Ascending aorta (tissue), 2 donors: Measurements from ENCODE around the gene PPP1R27. TPM values are rescaled to one million over a fixed set of nuclear protein-coding genes. Genes with fewer than 3 reads are reported as not detected.
"Not testable (repeated sequence)": the region's sequence is repeated elsewhere in the genome, so short reads cannot be mapped to it uniquely, and the experiment has no call there.

Experiments used
- DNase-seq, 2 donors: peaks; one replicate each; pipeline ENCODE4 v3.0.0-alpha.2; 2019; ENCODE audit warnings: low spot score in 2 of 2
- H3K27ac ChIP-seq, 2 donors: fragments of 200-600 bp; sonication (generic); one replicate each; pipeline ENCODE4 v1.5.1; 2016 to 2017; ENCODE audit warnings: mild to moderate bottlenecking in 1 of 2
- H3K27me3 ChIP-seq: fragments of 200-600 bp; sonication (generic); one replicate; pipeline ENCODE4 v1.5.1; 2017
- H3K36me3 ChIP-seq, 2 donors: fragments of 200-600 bp; sonication (generic); one replicate each; pipeline ENCODE4 v1.5.1; 2016
- H3K4me1 ChIP-seq, 2 donors: fragments of 200-600 bp; sonication (generic); one replicate each; pipeline ENCODE4 v1.5.1; 2016 to 2017; ENCODE audit warnings: mild to moderate bottlenecking in 1 of 2
- H3K4me3 ChIP-seq, 2 donors: fragments of 200-600 bp; sonication (generic); one replicate each; pipeline ENCODE4 v1.5.1; 2016 to 2017; ENCODE audit warnings: mild to moderate bottlenecking in 1 of 2
- H3K9me3 ChIP-seq, 2 donors: fragments of 200-600 bp; sonication (generic); one replicate each; pipeline ENCODE4 v1.5.1; 2016
- CTCF ChIP-seq, 3 experiments: fragments of 200-600 bp in 2 of 3; fragments of 450-650 bp in 1 of 3; sonication (generic) in 2 of 3; IDR thresholded peaks; one replicate each; pipeline ENCODE4 v1.5.1; 2016 to 2019; ENCODE audit warnings: antibody characterized with exemption in 3 of 3, mild to moderate bottlenecking in 1 of 3, moderate library complexity in 1 of 3
- intact Hi-C: fragments of 100-400 bp; cut with DNase I; formaldehyde crosslinking; loops from one replicate; pipeline ENCODE4 v1.15.1; 2023
- total RNA-seq: library from RNA; depleted of rRNA; stranded (reverse); fragments of >200 nt; gene quantifications from one replicate; pipeline ENCODE4 v1.1.0, GENCODE V29; 2016

PPP1R27 gene
- total RNA-seq, 1 donor from 2014 or later, result not detected

- no peaks in the 10 kb centered on the region for H3K27me3 ChIP-seq
- H3K27ac ChIP-seq, result no peak overlapping the region
- H3K36me3 ChIP-seq, result peaks cover 53 to 57% of the 10 kb centered on the region in 2 donors
- DNase-seq, result no peak
- H3K9me3 ChIP-seq, result no peaks in the 10 kb centered on the region
- no peak for TF ChIP-seq CTCF (IDR thresholded peaks at IDR 0.05)
- no peaks in the 10 kb centered on the region for H3K4me1 ChIP-seq
- no peak overlapping the region for H3K4me3 ChIP-seq
- intact Hi-C loops, result no loop called here
Measured at GRCh38 chr17:81842725-81843504, 8.1 kb upstream of the PPP1R27 start.

GRCh38 chr17:81842378-81842724 lies 7.5 kb upstream of the PPP1R27 start:
- no peak for DNase-seq
- H3K36me3 ChIP-seq, result peaks cover 47 to 51% of the 10 kb centered on the region in 2 donors
- H3K27me3 ChIP-seq, result no peaks in the 10 kb centered on the region
- no peaks in the 10 kb centered on the region for H3K9me3 ChIP-seq
- intact Hi-C loops, result no loop called here
- no peak overlapping the region for H3K27ac ChIP-seq
- no peak overlapping the region for H3K4me3 ChIP-seq
- TF ChIP-seq CTCF (IDR thresholded peaks at IDR 0.05), result no peak
- H3K4me1 ChIP-seq, result no peaks in the 10 kb centered on the region

GRCh38 chr17:81841866-81842265 lies 7.0 kb upstream of the PPP1R27 start:
- intact Hi-C loops, result no loop called here
- H3K36me3 ChIP-seq, result peaks cover 43 to 46% of the 10 kb centered on the region in 2 donors
- H3K9me3 ChIP-seq, result no peaks in the 10 kb centered on the region
- no peak overlapping the region for H3K4me3 ChIP-seq
- H3K27ac ChIP-seq, result no peak overlapping the region
- H3K27me3 ChIP-seq, result no peaks in the 10 kb centered on the region
- TF ChIP-seq CTCF (IDR thresholded peaks at IDR 0.05), result no peak
- no peaks in the 10 kb centered on the region for H3K4me1 ChIP-seq
- no peak for DNase-seq

GRCh38 chr17:81840826-81841778 lies 6.3 kb upstream of the PPP1R27 start:
- intact Hi-C loops, result no loop called here
- DNase-seq, result no peak
- Histone ChIP-seq H3K4me3 (no peak overlapping the region), H3K9me3 (no peaks in the 10 kb centered on the region), H3K27me3 (no peaks in the 10 kb centered on the region), H3K4me1 (no peaks in the 10 kb centered on the region), H3K27ac (no peak overlapping the region), H3K36me3 (peaks cover 36 to 39% of the 10 kb centered on the region in 2 donors)
- TF ChIP-seq CTCF (IDR thresholded peaks at IDR 0.05), result no peak

GRCh38 chr17:81840059-81840458 lies 5.2 kb upstream of the PPP1R27 start:
- peaks cover 25 to 28% of the 10 kb centered on the region in 2 donors for H3K36me3 ChIP-seq
- H3K9me3 ChIP-seq, H3K27me3 ChIP-seq, H3K4me1 ChIP-seq, DNase-seq, intact Hi-C loops, H3K27ac ChIP-seq, H3K4me3 ChIP-seq: not testable (repeated sequence)

GRCh38 chr17:81839301-81839700 lies 4.5 kb upstream of the PPP1R27 start:
- peaks cover 18 to 21% of the 10 kb centered on the region in 2 donors for H3K36me3 ChIP-seq
- intact Hi-C loops, result no loop called here
- no peak for DNase-seq
- no peak overlapping the region for H3K27ac ChIP-seq
- no peak for TF ChIP-seq CTCF (IDR thresholded peaks at IDR 0.05)
- H3K4me3 ChIP-seq, result no peak overlapping the region
- no peaks in the 10 kb centered on the region for H3K4me1 ChIP-seq
- H3K27me3 ChIP-seq, result no peaks in the 10 kb centered on the region
- no peaks in the 10 kb centered on the region for H3K9me3 ChIP-seq
